Dedifferentiated amniotic fluid mesenchymal stem cell (primary cell): ENCODE measurements around the gene FRMD8.

Source experiments
- DNase-seq: peaks from one replicate; pipeline ENCODE4 v3.0.0-alpha.2; 2016; ENCODE audit errors: extremely low spot score

Gene FRMD8

DNA sequence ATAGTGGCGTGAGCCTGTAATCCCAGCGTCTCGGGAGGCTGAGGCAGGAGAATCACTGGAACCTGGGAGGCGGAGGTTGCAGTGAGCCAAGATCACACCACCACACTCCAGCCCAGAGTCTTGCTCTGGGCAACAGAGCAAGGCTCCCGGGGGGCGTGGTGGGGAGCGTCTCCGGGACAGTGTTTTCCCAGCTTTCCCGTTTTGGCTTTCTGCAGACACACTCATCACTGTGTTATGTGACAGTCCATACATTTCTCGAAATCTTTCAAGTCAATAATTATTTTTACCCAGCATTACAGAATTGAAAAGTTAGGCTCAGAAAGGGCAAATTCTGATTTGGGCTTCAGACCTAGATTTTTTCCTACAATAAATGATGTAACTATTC, 67.9 kb downstream of the FRMD8 start:
- no peak for DNase-seq

DNA sequence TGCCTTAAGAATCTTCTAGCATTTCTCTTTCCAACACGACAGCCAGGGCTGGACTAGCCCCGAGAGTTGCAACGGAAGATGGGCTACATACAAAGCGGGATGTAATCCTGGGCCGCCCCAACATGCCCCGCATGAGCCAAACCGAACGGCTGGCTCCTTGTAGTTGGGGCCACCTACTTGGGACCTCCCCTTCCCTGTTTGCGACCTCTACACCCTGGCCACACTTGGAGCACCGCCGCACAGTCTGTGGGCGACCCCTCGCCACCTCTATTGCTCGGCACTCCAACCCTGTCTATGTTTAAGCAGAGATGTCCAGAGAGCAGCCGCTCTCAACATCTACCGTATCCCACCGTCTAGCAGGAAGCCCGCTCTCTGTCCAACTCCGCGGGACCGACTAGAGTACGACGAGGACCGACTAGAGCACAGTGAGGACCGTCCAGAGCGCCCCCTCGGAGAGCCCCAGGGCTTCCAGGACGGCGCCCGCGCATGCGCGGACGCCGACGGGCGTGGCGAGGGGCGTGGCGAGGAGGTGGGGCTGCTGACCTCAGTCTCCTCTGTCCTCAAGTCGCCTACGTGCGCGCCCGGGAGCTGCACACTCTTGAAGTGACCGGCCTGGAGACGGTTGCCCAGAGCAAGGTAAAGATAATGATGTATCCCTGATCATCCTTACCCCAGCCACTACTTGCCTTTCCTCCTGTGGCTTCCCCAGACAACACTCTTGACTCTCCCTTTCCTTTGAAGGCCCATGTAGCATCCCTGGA, 68.4 kb downstream of the FRMD8 start:
- DNase-seq, result no peak

DNA sequence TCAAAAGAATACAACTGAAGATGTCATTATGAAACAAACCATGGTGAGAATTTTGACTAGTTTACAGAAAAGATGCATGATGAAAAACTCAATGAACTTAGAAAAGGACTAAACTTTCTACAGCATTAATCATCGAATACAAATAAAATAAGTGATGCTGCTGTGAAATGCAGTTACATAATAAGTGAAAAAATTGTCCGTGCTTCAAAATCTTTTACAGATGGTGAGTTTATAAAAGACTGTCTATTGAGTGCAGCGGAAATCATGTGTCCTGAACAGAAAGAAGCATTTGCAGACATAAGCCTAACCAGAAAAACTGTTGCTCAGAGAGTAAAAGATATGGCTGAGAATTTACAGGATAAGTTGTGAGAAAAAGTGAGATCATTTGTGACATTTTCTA, 70.0 kb downstream of the FRMD8 start:
- no peak for DNase-seq

DNA sequence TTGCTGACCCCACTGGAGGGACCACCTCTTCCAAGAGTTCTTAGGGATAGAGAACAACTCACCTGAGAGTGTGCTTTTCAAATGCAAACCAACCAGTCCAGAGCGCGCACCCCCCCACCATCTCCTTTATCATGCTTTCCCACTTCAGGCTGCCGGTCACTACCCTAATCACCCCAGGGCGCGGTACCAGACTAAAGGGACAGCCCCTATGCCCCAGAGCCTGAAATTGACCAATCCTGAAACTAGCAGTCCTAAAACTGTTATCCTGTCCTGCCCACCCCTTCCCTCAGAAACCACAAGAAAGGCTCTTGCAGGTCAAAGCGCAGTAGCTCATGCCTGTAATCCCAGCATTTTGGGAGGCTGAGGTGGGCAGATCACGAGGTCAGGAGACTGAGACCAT, 73.1 kb downstream of the FRMD8 start:
- no peak for DNase-seq
